HPDE6-E6E7 (cell line): ENCODE measurements around the gene ISOC2.
A peak's percentile ranks its signal among the peaks of the same experiment; 100 is the strongest.
"Not testable (repeated sequence)": the region's sequence is repeated elsewhere in the genome, so short reads cannot be mapped to it uniquely, and the experiment has no call there.

Experiments used
- DNase-seq: peaks from one replicate; pipeline ENCODE4 v3.0.0; 2011; ENCODE audit warnings: missing footprints; ENCODE audit errors: extremely low spot score

The ISOC2 gene

DNA sequence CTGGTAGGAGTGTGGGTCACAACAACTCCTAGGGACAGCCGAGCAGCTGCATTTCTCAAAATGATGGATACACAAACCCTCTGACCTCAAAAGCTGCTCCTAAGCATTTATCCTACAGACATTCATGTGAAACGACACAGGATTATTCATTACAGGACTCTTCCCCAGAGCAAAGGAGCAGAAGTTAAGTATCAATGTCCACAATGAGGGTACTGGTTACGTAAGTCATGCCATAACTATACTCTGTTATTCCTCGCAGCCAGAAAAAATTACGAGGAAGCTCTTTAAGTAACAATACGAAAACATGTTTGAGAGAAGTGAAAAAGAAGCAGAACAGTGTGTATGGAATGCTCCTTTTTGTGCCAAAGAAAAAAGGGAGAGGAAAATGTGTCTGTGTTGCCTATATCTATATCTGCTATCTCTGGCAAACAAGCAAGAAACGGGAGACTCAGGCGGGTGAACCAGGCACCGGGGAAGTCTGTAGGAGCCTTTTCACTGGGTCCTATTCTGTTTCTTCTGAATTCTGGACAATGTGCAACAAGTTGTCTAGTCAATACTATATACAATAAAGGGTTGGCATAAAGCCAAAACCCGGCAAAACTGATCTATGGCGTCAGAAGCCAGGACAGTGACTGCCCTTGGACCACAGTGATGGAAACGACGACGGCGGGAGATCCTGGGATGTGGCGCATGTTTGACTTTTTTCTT, 1.3 kb downstream of the ISOC2 start:
- DNase-seq = no peak

DNA sequence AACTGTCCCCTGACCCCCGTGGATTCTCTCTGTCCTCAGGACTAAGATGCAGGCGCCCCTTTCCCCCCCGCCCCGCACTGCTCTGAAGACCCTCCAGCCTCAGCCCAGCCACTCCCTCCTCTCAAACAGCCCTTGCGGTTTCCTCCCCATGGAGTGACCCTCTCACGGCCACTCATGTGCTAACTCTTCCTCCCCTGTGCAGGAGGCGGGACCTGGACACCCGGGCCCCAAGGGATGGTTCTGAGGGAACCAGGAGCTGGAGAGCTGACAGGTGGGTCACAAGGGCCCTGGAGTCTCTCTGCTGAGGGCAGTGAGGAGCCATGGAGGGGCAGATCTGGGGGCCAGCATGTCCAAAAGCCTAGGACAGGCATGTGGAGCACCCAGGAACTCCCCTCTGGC, 1.9 kb downstream of the ISOC2 start:
- no peak for DNase-seq

DNA sequence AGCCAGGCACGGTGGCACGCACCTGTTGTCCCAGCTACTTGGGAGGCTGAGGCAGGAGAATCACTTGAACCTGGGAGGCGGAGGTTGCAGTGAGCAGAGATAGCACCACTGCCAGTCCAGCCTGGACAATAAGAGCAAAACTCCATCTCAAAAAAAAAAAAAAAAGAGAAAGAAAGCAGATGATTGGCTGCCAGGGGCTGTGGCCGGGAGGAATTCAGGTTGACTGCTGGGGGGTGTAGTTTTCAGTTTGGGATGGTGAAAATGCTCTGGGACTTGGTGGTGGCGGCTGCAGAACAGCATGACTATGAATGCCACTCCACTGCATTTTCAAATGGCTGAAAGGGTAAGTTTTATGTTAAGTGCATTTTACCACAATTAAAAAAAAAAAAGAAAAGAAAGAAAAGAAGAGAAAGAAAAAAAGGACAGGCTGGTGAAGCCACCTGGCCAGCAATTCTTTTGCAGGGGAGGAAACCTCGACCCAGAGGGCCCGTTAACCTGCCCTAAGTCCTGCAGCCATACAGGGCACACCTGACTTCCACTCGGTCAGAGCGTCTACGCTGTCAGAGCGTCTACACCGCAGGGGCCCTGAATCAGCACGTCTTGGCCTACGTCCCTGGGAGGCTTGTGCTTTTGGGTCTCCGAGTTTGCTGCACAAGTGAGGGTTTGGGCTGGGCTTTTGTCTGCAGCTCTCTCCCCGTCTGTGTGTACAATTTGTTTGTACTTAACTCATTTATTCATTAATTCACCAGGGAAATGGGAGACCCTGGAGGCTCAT, 3.6 kb downstream of the ISOC2 start:
- DNase-seq = no peak

DNA sequence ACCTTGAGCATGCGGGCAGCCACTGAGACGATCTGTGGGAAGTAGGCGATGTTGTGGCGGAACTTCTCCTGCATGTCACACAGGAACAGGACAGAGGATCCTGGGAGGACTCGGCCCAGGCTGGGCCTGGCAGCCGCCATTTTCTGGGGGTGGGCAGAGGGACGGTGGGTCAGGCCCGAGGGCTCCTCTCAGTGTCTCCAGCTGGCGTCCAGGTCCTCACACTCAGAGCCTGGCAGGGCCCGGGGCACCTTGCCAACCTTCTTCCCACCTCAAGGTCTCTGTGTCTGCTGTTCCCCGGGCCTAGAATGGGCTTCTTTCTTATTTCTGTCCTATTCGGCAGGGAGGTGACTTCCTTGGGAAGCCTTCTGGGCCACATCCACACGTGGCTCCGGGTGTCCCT, 5.1 kb downstream of the ISOC2 start:
- no peak for DNase-seq

DNA sequence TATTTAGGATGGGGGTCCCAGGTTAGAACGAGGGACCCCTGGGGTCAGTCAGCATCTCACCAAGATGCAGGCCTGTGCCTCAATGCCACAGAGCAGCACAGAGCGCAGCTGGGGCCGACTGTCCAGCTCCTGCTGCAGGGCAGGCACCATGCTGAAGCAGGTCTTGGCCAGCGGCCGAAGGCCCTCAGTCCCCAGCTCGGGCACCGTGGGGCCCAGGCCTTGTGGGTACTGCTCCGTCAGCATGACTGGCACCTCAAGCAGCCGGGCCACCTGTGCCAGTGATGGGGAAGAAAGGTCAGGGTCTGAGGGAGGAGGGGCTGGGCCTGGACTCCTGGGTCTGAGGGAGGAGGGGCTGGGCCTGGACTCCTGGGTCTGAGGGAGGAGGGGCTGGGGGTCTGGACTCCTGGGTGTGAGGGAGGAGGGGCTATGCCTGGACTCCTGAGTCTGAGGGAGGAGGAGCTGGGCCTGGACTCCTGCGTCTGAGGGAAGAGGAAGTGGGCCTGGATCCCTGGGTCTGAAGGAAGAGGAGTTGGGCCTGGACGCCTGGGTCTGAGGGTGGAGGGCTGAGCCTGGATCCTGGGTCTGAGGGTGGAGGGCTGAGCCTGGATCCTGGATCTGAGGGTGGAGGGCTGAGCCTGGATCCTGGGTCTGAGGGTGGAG, 5.7 kb downstream of the ISOC2 start:
- DNase-seq = no peak

DNA sequence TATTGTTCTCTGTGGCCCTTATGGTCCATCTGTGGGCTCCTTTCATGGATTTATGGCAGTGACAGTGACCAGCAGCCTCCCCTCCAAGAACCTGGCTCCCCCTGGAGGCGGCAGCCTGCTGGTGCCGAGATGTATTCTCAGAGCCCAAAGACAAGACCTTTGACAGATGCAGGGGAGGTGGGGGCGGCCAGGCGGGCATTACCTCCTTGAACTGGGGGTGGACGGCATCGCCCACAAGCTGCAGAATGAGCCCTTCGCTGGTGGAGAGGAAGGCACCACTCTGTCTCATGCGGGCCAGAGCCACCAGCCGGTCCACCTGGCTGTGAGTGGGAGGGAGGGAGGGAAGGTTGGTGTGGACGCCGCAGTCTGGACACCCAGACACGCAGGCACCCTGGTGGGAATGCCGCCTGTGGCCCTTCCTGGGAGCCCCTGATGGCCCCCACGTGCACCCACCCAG, 6.6 kb downstream of the ISOC2 start:
- no peak for DNase-seq

DNA sequence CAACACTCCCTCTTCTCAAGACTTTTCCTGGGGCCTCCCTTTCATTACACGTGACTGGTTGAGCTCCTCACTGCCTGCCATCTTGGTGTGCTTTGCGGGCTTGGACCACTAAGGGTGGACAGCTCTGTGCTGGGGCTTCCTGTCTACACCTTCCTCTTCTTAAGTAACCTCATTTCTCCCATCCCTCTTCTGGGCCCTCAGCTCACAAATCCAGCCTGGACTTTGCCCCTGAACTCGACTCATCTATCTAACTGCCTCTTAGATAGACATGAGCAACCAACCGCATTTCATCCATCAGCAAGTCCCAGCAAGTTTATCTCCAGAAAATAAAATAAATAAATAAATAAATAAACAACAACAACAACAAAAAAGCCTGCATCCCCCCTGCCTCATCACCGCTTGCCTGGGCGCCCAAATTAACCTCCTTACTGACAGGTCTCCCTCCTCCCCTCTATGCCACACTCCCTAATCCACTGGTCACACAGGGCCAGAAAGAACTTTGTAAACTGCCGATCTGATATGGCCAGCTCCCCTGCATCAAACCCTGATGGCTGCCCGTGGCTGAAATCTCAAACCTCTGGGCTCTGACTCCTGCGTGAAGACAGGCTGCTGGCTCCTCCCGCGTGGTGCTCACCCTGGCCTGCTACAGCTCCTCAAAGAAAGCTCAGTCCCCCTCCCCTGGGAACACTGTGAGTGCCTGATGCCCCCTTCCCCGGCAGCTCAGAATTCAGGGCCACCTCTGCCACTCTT, 7.8 kb downstream of the ISOC2 start:
- no peak for DNase-seq

DNA sequence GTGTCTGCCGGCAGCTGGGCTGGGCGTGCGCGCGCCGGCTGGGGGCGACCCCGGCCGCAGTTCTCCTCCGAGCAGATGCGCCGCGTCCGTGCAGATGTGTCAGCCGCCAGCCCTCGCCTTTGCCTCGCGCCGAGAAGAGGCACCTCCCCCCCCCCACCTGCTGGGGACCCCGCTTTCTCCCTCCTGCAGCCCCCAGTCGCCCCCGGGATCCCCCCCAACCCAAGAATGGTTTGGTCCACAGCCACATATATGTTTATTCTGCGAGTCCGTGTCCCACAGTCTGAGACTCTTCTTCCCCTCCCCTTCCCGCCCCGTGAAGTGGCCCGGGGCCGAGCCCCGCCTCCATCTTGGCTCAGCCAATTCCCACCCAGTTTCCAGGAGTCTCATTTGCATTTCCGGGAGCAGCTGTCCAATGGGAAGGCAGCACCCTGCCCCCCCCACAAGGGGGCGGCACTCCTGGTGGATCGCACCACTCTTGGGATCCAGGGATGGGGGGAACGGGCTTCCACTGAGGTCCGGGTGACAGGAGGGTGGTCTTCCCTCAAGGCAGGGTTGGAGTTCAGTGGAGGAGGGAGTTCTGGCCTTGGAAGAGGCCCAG, 8.6 kb downstream of the ISOC2 start:
- no peak for DNase-seq

DNA sequence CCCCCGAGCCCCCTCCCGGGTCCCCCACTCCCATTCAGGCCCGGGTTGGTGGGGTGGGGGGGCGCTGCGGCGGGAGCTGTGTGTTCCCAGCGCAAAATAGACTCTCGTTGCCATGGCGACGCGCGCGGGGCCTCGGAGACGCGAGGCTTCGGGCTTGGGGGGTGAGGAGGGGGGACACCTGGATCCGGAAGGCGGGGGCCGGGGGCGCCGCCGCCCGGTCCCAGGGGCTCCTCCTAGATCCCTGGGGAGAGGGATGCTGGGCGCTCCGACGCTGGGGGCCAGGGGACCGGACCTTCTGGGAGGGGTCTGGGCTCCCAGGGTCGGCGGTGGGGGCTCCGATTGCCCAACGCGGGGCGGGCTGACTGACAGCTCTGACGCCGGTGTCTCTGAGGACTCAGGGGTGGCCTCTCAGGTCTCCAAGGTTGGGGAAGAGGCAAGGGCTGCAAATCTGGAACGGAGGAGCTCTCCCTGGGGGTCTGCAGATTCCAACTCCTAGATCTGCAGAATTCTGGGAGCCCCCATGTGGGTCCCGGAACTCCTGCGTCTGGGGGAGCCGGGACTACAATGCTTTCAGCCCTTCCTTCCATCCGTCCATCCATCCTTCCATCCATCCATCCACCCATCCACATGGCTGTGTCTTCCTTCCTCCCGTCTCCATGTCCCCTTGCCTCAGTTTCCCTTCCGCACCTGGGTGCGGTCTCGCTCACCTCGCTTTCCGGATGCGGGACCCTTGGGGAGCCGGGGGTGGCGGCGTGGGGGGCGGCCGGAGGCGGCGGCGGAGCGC, 9.3 kb downstream of the ISOC2 start:
- no peak for DNase-seq

DNA sequence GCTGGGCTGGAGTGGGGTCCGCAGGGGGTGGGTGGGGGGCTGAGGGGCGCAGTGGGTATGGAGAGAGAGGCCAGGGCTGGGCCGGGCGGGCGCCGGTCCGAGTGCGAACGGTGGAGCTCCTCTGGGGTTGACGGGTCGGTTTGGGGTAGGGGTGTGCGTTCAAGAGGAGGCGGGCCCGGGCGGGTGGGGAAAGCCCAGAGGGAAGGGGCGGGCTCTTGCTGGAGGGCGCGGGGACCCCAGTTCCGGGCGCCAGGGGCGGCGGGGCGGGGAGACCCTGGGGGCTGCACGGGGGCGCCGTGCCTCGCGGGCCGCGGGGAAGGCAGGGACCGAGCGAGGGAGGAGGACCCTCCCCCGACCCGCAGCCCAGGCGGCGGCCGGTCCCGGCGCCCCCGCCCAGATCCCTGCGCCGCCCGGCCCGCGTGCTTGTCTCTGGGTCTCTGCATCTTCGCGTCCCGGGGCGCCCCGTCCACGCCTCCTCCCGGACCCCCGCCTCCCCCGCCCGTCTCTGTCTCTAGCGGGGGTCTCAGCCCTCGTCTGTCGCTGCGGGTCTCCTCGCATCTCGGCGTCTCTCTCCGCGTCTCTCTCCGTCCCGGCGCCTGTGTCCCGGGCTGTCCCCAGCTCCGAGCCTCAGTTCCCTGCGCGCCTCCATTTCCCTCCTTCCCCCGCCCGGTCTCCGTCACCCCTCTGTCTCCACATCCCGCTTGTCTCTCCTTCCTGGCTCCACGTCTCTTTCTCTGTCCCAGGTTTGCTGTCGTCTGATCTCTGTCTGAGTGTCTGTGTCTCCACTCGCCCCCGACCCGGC, 10.1 kb downstream of the ISOC2 start:
- DNase-seq = no peak

DNA sequence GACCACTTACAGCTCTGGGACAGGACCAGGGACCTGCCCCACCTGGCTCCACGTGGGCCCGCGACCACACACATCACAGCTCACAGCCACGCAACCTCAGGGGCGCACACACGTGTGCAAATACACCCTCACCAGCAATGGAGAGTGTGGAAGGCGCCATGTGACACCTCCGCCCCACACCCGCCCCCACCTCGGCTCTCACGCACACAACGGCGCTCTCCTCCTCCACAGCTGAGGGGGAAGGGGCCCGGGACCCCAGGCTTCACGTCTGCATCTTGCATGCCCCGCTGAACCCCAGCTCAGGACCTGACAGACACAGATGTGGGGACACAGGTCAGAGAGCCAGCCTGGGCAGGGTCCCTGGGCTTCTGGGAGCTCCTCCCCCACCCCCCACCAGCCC, 12.0 kb downstream of the ISOC2 start:
- no peak for DNase-seq

DNA sequence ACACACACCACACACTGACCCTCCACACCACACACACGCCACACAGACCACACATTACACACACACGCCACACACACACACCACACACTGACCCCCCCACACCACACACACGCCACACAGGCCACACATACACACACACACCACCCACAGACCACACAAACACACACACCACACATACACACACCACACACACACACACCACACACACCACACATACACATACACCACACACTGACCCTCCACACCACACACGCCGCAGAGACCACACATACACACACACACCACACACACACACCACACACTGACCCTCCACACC, 13.3 kb downstream of the ISOC2 start:
- not testable (repeated sequence) for DNase-seq

DNA sequence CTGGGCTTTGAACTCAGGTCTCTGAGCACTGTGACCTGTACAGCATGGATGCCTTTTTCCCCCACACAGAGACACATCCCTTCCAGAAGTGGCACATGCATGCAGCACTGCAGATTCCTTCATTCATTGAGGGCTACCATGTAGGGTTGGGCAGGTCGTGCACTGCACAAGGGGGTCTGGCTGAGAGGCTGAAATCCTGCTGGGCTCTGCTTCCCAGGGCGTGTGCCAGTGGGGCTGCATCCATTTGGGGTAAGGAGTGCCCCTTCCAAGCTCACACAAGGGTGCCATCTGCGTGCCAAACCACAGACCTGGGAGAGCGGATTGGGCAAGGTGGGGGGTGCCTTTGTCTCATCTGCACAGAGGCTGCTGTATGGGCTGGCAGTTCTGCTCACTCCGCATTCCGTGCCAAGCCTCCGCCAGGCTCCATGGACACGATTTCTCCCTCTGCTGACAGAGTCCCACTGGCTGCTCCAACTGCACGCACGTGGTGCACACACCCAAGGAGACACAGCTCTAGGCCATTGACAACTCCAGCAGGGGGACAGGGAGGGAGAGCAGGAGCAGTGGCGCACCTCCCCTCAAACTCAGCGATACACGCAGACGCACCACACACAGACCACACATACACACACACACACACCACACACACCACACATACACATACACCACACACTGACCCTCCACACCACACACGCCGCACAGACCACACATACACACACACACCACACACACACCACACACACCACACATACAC, 13.8 kb downstream of the ISOC2 start:
- peak; percentile 59 for DNase-seq

DNA sequence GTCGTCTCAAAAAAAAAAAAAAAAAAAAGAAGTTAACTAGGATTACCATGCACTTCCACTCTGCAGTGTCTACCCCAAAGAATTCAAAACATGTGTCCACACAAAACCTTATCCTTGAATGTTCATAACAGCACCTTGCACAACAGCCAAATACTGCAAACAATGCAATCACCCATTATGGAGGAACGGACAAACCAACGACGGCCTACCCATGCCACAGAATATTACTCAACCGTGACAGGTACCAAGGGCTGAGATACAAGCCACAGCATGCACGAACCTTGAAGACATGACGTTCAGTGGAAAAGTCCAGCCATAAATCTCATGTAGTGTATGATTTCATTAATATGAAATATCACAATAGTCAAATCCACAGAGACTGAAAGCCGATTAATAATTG, 15.4 kb downstream of the ISOC2 start:
- peak; percentile 83 for DNase-seq

DNA sequence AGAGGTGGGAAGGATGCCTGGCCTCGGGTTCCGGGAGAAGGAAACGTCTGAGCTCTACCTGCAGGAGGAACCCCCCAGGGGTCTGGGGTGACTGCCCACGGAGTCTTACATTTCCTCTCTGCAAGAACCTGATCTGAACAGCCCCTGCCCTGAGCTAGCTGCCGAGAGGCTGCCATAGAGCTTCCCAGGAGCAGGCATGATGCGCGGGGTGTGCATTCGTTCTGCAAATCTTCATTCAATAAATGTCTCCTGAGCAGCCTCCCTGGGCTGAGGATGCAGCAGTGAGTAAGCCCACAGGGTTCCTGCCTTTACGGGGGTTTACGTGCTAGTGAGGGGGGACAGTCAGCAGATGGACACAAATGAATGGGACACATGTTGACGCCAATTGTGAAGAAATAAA, 16.8 kb downstream of the ISOC2 start:
- DNase-seq = no peak

DNA sequence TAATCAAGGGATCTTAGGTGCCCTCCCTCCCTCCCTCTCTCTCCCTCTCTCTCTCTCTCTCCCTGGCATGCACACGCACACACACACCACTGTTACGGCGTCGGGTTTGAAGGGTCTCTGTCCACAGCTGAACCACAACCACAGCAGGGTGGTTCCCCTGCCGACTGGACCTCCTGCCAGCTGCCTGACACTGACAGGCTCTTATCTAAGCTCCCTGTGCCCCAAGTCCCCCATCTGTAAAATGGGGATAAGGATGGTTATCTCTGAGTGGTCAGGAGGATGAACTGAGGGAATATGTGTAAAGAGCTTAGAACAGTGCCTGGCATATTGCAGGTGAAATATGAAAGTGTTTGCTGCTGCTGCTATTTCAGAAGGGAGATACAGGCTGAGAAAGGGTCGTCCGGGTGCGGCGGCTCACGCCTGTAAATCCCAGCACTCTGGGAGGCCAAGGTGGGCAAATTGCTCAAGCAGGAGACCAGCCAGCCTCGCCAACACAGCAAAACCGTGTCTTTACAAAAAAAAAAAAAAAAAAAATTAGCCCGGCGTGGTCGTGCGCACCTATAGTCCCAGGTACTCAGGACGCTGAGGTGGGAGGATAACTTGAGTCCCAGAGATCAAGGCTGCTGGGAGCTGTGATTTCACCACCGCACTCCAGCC, 17.5 kb downstream of the ISOC2 start:
- no peak for DNase-seq

DNA sequence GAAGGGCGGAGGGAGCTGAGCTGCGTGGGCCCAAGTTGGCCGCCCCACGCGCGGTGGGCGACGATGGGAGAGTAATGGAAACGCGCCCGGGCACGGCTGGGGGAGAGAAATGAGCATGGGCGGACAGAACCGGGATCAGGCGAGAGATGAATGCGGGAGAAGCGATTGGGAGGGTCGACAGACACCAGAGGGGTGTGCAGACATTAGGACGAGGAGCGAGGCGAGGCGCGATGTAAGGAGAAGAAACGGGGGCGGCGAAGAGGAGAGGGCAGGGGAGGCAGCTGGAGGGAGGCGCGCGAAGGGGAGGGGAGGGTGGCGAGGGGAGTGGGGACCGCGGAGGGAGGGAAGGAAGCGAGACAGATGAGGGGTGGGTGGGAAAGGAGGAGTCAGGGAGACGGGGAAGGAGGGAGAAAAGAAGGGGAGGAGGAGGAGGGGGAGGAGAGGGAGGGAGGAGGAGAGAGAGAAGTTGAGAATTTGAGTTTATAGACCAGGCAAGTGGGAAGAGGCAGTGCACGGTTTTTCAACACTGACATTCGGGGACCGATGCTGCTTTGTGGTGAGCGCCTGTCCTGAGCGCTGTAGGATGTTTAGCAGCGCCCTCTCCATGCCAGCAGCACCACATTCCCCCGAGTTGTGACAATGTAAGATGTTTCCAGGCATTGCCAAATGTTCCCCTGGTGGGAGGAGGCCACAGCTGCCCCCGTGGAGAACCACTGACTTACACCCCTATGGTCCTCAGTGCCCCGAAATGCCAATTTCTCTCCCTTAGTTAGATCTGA, 18.2 kb downstream of the ISOC2 start, which contains the start of gene SHISA7:
TSS of gene SHISA7 (minus strand) at position 256 of the 779 bp plus-strand sequence. CDS start 437 bp downstream, outside the sequence.
- DNase-seq = no peak

DNA sequence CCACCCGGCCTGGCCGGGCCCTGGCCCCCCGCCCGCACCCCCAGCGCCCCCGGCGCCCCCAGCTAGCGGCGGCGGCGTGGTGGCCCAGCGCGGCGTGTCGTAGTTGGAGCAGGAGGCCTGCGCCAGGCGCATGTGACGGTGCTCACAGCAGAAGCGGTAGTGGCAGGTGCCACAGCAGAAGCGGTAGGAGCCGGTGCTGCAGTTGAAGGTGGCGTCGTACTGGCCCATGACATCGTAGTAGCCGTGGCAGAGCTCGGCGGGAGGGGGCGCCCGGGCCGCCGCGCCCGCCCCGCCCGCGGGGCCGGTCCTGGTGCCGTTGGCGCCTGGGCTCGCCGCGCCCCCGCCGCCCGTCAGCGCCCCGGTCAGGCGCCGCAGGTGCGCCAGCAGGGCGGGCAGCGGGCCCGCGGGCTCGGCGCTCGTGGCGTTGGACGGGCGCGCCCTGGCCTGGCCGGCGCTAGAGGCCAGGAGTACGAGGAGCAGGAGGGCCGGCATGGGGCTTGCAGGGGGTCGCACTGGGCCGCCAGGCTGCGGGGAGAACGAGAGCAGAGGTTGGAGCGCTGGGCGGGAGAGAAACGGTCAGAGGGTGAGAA, 19.0 kb downstream of the ISOC2 start:
- no peak for DNase-seq
